PC-9 (cell line): ENCODE measurements around the gene TRPM8. TPM values are rescaled to one million over a fixed set of nuclear protein-coding genes. Genes with fewer than 3 reads are reported as not detected.

ENCODE experiments used
- BruUV-seq: library from RNA; stranded (reverse); fragments of 400-500 nt; replicated peaks from 2 replicates; lab custom pipeline; 2021; lab: Mats Ljungman, UMichigan
- CTCF ChIA-PET: fragments of 300-600 bp; sonication (Branson Sonifier 250); formaldehyde crosslinking; loops from one replicate; lab custom pipeline; 2022; ENCODE audit warnings: antibody characterized with exemption; lab: Charles Lee
- POLR2A ChIA-PET: fragments of 300-600 bp; sonication (Branson Sonifier 250); formaldehyde crosslinking; loops from one replicate; lab custom pipeline; 2022; ENCODE audit warnings: antibody characterized with exemption; ENCODE audit not compliant: unreplicated experiment; lab: Charles Lee
- DNase-seq, 2 experiments: peaks; one replicate each; pipeline versions ENCODE4 v3.0.0 to v3.0.0-alpha.2; 2015 to 2022; ENCODE audit warnings: mixed read lengths in 1 of 2
- H2AFZ ChIP-seq: fragments of 200-600 bp; sonication (generic); 2 replicates; pipeline ENCODE4 v1.8.1; 2017; ENCODE audit warnings: antibody characterized with exemption
- H3F3A ChIP-seq: fragments of 200-600 bp; sonication (generic); 2 replicates; pipeline ENCODE4 v1.8.1; 2017; ENCODE audit warnings: antibody characterized with exemption, mild to moderate bottlenecking, low read depth; ENCODE audit not compliant: insufficient read depth
- H3K27ac ChIP-seq: fragments of 200-600 bp; sonication (generic); 2 replicates; pipeline ENCODE4 v1.6.1; 2016; ENCODE audit warnings: mixed run types
- H3K27me3 ChIP-seq: fragments of 200-600 bp; sonication (generic); 2 replicates; pipeline ENCODE4 v1.6.1; 2016; ENCODE audit warnings: low read depth, mixed run types; ENCODE audit not compliant: insufficient read depth
- H3K36me3 ChIP-seq: fragments of 200-600 bp; sonication (generic); 2 replicates; pipeline ENCODE4 v1.6.1; 2016; ENCODE audit warnings: low read depth, mixed run types
- H3K4me1 ChIP-seq: fragments of 200-600 bp; sonication (generic); replicated peaks from 2 replicates; pipeline ENCODE4 v1.6.1; 2016; ENCODE audit warnings: mixed run types; ENCODE audit not compliant: insufficient read depth
- H3K4me2 ChIP-seq: fragments of 200-600 bp; sonication (generic); 2 replicates; pipeline ENCODE4 v1.6.1; 2017; ENCODE audit warnings: mixed run types
- H3K4me3 ChIP-seq: fragments of 200-600 bp; sonication (generic); 2 replicates; pipeline ENCODE4 v1.6.1; 2016; ENCODE audit warnings: mixed run types
- H3K79me2 ChIP-seq: fragments of 200-600 bp; sonication (generic); 2 replicates; pipeline ENCODE4 v1.6.1; 2017; ENCODE audit warnings: low read depth, mixed run types
- H3K9me2 ChIP-seq: fragments of 200-600 bp; sonication (generic); 2 replicates; pipeline ENCODE4 v1.8.1; 2017; ENCODE audit warnings: mild to moderate bottlenecking; ENCODE audit not compliant: insufficient read depth
- H3K9me3 ChIP-seq: fragments of 200-600 bp; sonication (generic); 2 replicates; pipeline ENCODE4 v1.8.1; 2016; ENCODE audit warnings: low read depth; ENCODE audit not compliant: insufficient read depth
- H4K20me1 ChIP-seq: fragments of 200-600 bp; sonication (generic); 2 replicates; pipeline ENCODE4 v1.8.1; 2017; ENCODE audit not compliant: insufficient read depth
- EZH2 ChIP-seq: fragments of 200-600 bp; sonication (generic); IDR thresholded peaks from 2 replicates; pipeline ENCODE4 v1.8.0; 2017; ENCODE audit warnings: antibody characterized with exemption, low read depth
- intact Hi-C: fragments of 100-400 bp; cut with micrococcal nuclease; formaldehyde crosslinking; loops from one replicate; pipeline ENCODE4 v1.10.0; 2022; ENCODE audit not compliant: unreplicated experiment
- total RNA-seq: library from RNA; stranded (reverse); gene quantifications from 2 replicates; pipeline ENCODE4 v1.2.3, GENCODE V29; 2021
- TF ChIP-seq, protein P1 (sequence below): fragments of 200-600 bp; sonication (generic); conservative IDR thresholded peaks from 2 replicates; pipeline ENCODE4 v1.6.1; 2017; ENCODE audit warnings: mixed run types, antibody characterized with exemption, mild to moderate bottlenecking, moderate library complexity

TRPM8 gene
- total RNA-seq, 1 experiment from 2014 or later = 2.1 TPM

DNA sequence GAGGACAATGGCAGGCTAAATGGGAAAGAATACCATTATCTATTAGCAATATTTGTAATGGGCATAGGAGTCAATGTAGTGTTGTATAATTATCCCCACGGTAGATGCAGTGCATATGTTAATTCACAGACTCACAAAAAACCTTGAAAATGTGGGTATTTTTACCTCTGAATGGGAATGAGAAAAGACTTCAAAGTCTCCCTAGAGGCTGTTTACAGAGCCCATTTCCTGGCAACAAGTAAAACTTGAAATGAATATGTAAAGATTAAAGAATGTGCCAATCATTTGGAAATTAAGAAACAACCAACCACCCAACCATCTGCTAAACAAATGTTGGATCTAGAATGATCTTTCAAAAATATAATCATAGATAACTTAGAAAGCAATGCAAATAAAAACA, 27.1 kb downstream of the TRPM8 start:
- CTCF ChIA-PET = no interaction called here

DNA sequence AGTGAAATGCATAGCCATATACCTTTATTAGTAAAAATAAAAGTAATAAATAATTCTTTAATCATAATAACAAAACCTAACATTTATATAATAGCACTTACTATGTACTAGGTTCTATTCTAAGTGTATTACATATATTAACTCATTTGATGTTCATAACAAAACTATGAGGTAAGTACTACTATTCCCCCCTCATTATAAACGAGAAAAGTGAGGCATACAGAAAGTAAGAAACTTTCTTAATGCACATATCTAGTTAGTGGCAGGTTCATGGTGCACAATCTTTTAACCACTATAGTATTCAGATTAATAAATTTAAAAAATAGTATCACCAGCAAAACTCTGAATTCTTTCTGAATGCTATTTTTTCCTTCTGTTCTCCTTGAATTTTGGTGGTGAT, 27.5 kb downstream of the TRPM8 start:
- POLR2A ChIA-PET = no interaction called here
- CTCF ChIA-PET = no interaction called here
- no peak for TF ChIP-seq EZH2
- TF ChIP-seq, protein P1, sequence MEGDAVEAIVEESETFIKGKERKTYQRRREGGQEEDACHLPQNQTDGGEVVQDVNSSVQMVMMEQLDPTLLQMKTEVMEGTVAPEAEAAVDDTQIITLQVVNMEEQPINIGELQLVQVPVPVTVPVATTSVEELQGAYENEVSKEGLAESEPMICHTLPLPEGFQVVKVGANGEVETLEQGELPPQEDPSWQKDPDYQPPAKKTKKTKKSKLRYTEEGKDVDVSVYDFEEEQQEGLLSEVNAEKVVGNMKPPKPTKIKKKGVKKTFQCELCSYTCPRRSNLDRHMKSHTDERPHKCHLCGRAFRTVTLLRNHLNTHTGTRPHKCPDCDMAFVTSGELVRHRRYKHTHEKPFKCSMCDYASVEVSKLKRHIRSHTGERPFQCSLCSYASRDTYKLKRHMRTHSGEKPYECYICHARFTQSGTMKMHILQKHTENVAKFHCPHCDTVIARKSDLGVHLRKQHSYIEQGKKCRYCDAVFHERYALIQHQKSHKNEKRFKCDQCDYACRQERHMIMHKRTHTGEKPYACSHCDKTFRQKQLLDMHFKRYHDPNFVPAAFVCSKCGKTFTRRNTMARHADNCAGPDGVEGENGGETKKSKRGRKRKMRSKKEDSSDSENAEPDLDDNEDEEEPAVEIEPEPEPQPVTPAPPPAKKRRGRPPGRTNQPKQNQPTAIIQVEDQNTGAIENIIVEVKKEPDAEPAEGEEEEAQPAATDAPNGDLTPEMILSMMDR = no peak

More for the DNA sequence above, 27.1 kb downstream of the TRPM8 start:
- no peaks in the 10 kb centered on the region for H3K27me3 ChIP-seq
- H3K9me2 ChIP-seq = no peaks in the 10 kb centered on the region; the same call in 1 of the 2 replicates
- no peak overlapping the region for H3K4me2 ChIP-seq
- no peak overlapping the region for H3K4me3 ChIP-seq
- TF ChIP-seq EZH2 = no peak
- TF ChIP-seq, protein P1 = no peak
- H3K36me3 ChIP-seq = no peaks in the 10 kb centered on the region
- H3K9me3 ChIP-seq = no peaks in the 10 kb centered on the region
- no peaks in the 10 kb centered on the region for H4K20me1 ChIP-seq
- peaks cover 7% of the 10 kb centered on the region; the same call in 1 of the 2 replicates for H3F3A ChIP-seq
- no peaks in the 10 kb centered on the region for H3K79me2 ChIP-seq
- H3K4me1 ChIP-seq = peaks cover 14% of the 10 kb centered on the region; the same call in 1 of the 2 replicates
- POLR2A ChIA-PET = no interaction called here
- no TSS peak for BruUV-seq
- no peak overlapping the region for H2AFZ ChIP-seq
- intact Hi-C loops = no loop called here
- H3K27ac ChIP-seq = no peak overlapping the region
- DNase-seq = no peak

DNA sequence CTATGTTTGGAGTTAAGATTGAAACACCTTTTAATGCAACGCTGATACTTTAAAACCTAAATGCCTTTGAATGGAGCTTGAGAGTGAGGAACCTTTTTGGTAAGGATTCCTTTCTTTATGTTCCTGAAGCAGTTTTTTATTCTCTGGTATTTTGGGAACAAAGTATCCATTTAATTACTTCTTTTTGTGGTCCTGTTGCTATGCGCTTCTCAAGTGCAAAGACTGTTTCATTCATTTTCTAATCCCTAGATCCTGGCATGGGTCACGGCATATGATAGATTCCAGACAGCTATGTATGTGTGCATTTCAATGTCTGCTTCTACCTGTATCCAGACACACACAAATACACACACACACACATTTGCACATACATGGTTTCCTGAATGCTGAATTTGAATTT, 28.0 kb downstream of the TRPM8 start:
- Histone ChIP-seq H3K27me3 (no peaks in the 10 kb centered on the region), H3K27ac (no peak overlapping the region), H3K9me3 (no peaks in the 10 kb centered on the region), H3K36me3 (no peaks in the 10 kb centered on the region), H3K4me2 (no peak overlapping the region), H3K9me2 (no peaks in the 10 kb centered on the region; the same call in 1 of the 2 replicates), H3K4me1 (peaks cover 14% of the 10 kb centered on the region; the same call in 1 of the 2 replicates), H3K79me2 (no peaks in the 10 kb centered on the region), H4K20me1 (no peaks in the 10 kb centered on the region), H3F3A (peaks cover 7% of the 10 kb centered on the region; the same call in 1 of the 2 replicates), H2AFZ (no peak overlapping the region), H3K4me3 (no peak overlapping the region)
- POLR2A ChIA-PET = interaction anchor here (0.7 kb wide), 1 partner anchor 23 kb away, joined by 3 read pairs; no protein-coding TSS in a partner anchor
- no peak for DNase-seq
- TF ChIP-seq, protein P1 = no peak
- TF ChIP-seq EZH2 = no peak
- BruUV-seq = no TSS peak
- CTCF ChIA-PET = no interaction called here
- intact Hi-C loops = no loop called here

More for the DNA sequence above, 27.5 kb downstream of the TRPM8 start:
- BruUV-seq = no TSS peak
- intact Hi-C loops = no loop called here
- H3K79me2 ChIP-seq = no peaks in the 10 kb centered on the region
- H3K4me3 ChIP-seq = no peak overlapping the region
- H4K20me1 ChIP-seq = no peaks in the 10 kb centered on the region
- H3K27me3 ChIP-seq = no peaks in the 10 kb centered on the region
- H3K27ac ChIP-seq = no peak overlapping the region
- no peaks in the 10 kb centered on the region; the same call in 1 of the 2 replicates for H3K9me2 ChIP-seq
- H3K4me2 ChIP-seq = no peak overlapping the region
- peaks cover 14% of the 10 kb centered on the region; the same call in 1 of the 2 replicates for H3K4me1 ChIP-seq
- peaks cover 7% of the 10 kb centered on the region; the same call in 1 of the 2 replicates for H3F3A ChIP-seq
- H3K36me3 ChIP-seq = no peaks in the 10 kb centered on the region
- no peak overlapping the region for H2AFZ ChIP-seq
- no peak for DNase-seq
- H3K9me3 ChIP-seq = no peaks in the 10 kb centered on the region
